ENCODE results near the gene TSHZ2. TPM values are rescaled to one million over a fixed set of nuclear protein-coding genes. Genes with fewer than 3 reads are reported as not detected.
A peak's percentile ranks its signal among the peaks of the same experiment; 100 is the strongest.

Gene TSHZ2
- total RNA-seq, 4 donors from 2014 or later, result 10.3 to 15.0 (median 12.9) TPM

DNA sequence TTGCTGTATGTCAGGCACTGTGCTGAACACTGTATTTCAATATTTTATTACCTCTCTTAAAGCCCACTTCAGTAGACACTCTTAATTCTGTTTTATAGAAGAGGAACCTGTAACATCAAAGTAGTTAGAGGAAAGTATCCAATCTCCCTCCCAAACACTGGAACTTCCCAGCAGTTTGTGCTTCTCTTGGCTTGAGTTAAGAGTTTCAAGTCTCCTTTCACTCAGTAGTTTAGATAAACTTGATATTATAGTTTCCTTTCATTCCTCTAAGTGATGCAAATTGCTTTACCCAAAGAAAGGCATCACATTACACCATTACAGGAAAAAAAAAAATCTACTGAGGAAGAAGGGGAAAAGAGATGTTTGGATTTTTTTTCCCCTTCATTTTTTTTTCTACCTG, 164.3 kb downstream of the TSHZ2 start:
- Histone ChIP-seq H3K4me3 (no peak overlapping the region), H3K4me1 (no peaks in the 10 kb centered on the region), H3K27ac (replicated peaks in 1 of 4) (no peak overlapping the region), H3K36me3 (no peaks in the 10 kb centered on the region), H3K9me3 (no peaks in the 10 kb centered on the region), H3K27me3 (no peaks in the 10 kb centered on the region)
- intact Hi-C loops (cut with DNase I), result no loop called here
- TF ChIP-seq EP300 (IDR thresholded peaks at IDR 0.05), result no peak
- no peak for DNase-seq (ENCODE audit: extremely low spot score)

DNA sequence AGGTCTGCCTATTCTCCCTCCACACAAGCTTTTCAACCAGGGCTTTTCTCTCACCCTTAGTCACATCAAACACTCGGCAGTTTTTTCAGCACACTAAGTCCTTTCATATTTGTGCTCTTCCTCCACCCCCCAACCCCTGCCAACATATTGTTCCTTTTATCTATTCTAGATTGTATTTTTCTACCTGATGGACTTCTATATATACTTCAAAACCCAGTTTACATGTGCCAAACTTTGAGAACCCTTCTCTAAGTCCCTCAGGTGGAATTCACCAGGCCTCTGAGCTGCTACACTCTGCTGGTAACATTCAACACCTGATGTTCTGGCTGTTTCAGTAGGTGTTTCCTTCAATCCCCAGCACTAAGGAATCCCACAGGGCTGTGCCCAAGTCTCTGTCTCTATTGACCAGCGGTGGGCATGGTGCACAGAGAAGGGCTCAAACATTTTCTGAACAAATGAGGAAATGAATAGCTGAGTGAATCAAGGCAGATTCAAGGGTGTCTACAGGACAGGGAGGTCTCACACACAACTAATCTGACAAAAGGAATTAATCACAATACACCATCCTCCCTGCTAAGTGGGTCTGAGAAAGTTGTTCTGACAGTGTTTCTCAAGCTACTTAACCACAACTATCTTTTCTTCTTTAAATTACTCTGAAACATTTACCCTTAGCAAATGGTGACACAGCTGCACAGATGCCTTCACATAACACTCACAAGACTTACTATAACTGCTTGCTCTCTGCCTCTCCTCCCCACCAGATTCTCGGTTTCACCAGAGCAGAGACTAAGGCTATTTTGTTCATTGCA, 166.5 kb downstream of the TSHZ2 start:
- DNase-seq (ENCODE audit: extremely low spot score), result no peak
- Histone ChIP-seq H3K27me3 (peaks cover 0 to 3% (median 0%) of the 10 kb centered on the region in 4 donors), H3K4me3 (no peak overlapping the region), H3K27ac (replicated peaks in 1 of 4) (no peak overlapping the region), H3K9me3 (no peaks in the 10 kb centered on the region), H3K36me3 (no peaks in the 10 kb centered on the region), H3K4me1 (no peaks in the 10 kb centered on the region)
- intact Hi-C loops (cut with DNase I), result no loop called here
- 81% methylated on average over 3 of the region's 3 CpGs for WGBS
- TF ChIP-seq POLR2AphosphoS5 (IDR thresholded peaks at IDR 0.05), result no peak
- TF ChIP-seq, protein P1, sequence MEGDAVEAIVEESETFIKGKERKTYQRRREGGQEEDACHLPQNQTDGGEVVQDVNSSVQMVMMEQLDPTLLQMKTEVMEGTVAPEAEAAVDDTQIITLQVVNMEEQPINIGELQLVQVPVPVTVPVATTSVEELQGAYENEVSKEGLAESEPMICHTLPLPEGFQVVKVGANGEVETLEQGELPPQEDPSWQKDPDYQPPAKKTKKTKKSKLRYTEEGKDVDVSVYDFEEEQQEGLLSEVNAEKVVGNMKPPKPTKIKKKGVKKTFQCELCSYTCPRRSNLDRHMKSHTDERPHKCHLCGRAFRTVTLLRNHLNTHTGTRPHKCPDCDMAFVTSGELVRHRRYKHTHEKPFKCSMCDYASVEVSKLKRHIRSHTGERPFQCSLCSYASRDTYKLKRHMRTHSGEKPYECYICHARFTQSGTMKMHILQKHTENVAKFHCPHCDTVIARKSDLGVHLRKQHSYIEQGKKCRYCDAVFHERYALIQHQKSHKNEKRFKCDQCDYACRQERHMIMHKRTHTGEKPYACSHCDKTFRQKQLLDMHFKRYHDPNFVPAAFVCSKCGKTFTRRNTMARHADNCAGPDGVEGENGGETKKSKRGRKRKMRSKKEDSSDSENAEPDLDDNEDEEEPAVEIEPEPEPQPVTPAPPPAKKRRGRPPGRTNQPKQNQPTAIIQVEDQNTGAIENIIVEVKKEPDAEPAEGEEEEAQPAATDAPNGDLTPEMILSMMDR (IDR thresholded peaks at IDR 0.05), result no peak

DNA sequence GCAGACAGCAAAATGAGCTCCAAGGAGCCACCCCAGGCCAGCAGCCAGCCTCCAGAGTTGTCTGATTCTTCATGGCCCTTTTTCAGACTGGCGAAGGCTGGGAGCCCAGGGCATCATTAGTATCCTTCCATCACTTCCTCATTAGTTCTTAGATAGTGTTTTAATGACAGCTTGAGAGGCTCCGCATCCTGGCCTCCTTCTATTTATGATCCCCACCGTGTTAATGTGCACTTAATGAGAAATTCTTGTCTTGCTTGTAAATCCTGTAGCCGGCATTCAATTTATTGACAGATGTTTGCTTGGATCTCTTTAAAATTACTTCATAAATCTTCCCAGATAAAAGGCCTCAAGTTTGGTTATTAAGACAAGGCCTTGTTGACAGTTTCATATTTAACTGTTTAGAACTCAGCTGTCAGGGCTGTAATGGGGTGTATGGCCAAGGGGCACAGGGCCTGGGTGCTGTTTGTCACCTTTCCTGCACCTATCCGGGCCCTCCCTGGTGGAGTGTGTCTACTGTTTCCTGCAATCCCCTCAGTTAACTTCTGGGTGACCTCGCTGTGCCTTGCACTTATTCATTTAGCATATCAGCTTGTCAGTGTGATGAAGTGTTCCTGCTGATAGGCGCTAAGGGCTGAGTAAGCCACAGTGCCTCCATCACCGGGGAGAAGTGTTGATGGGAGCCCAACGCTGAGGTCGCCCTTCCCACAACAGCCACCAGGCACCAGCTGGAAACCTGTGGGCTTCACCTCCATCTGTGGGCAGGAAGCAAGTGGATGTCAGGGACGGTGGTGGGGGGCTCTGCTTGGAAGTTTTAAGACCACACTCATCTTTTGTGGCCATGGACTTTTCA, 169.3 kb downstream of the TSHZ2 start:
- no peaks in the 10 kb centered on the region for H3K36me3 ChIP-seq
- DNase-seq (ENCODE audit: extremely low spot score), result peak; percentile 31
- no peak overlapping the region for H3K27ac ChIP-seq (replicated peaks in 1 of 4)
- no peak overlapping the region for H3K4me3 ChIP-seq
- peaks cover 0 to 3% (median 0%) of the 10 kb centered on the region in 4 donors for H3K27me3 ChIP-seq
- H3K9me3 ChIP-seq, result no peaks in the 10 kb centered on the region
- intact Hi-C loops (cut with DNase I), result no loop called here
- WGBS, result 74% methylated on average over 10 of the region's 11 CpGs
- H3K4me1 ChIP-seq, result no peaks in the 10 kb centered on the region
- TF ChIP-seq EP300 (IDR thresholded peaks at IDR 0.05), result no peak
- TF ChIP-seq, protein P1 (IDR thresholded peaks at IDR 0.05), result no peak
- TF ChIP-seq POLR2A (IDR thresholded peaks at IDR 0.05; ENCODE audit: low read depth), result no peak
- TF ChIP-seq POLR2AphosphoS5 (IDR thresholded peaks at IDR 0.05), result no peak

DNA sequence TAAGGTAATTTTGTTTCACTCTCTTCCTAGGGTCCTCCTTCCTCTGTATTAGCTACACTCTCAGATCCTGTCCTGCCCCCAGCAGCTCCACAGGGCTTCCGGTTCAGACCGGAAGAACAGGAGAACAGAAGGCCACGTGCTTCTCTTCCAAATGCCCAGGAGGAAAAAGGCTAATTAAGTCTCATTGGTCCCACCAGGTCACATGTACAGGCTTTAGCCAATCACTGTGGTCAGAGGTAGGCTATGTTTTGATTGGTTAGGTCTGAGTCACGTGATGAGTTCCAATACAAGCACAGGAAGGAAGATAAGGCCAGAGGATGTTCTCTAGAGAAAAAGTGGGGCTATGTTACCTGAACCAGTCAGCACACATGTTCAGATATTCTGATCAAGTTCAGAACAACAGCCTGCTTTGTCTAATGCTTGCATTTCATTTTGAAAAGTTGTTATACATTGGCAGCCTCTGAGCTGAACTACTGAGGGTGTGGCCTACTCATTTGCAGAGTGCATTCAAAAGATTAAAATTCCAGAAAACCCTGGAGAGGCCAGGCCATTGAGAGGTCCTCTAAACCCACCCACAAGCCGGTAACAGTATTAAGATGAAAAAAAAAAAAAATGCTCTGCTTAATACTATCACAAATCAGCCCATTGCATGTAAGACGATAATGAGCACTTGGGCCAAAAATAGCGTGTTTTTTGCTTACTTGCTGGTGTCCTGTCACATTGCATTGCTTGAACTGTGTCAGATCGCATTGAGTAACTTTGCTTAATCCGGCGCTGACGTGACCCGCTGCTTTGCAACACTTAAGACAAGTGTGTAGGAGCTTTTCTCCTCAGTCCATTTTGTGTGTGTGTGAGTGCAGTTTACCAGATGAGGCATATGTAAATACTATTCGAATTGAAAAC, 170.3 kb downstream of the TSHZ2 start:
- intact Hi-C loops (cut with DNase I), result no loop called here
- peak; percentile 39 for DNase-seq (ENCODE audit: extremely low spot score)
- Histone ChIP-seq H3K27me3 (peaks cover 0 to 3% (median 0%) of the 10 kb centered on the region in 4 donors), H3K4me1 (no peaks in the 10 kb centered on the region), H3K9me3 (no peaks in the 10 kb centered on the region), H3K27ac (replicated peaks in 1 of 4) (no peak overlapping the region), H3K36me3 (no peaks in the 10 kb centered on the region), H3K4me3 (no peak overlapping the region)
- WGBS, result 86% methylated on average over 13 of the region's 13 CpGs
- TF ChIP-seq POLR2A (IDR thresholded peaks at IDR 0.05; ENCODE audit: low read depth) (no peak), EP300 (IDR thresholded peaks at IDR 0.05) (no peak), POLR2AphosphoS5 (IDR thresholded peaks at IDR 0.05) (no peak)
- TF ChIP-seq, protein P1 (IDR thresholded peaks at IDR 0.05), result no peak

Data from esophagus muscularis mucosa (tissue), 4 donors.